Measurements from ENCODE around the gene C7orf25.

Gene C7orf25

DNA sequence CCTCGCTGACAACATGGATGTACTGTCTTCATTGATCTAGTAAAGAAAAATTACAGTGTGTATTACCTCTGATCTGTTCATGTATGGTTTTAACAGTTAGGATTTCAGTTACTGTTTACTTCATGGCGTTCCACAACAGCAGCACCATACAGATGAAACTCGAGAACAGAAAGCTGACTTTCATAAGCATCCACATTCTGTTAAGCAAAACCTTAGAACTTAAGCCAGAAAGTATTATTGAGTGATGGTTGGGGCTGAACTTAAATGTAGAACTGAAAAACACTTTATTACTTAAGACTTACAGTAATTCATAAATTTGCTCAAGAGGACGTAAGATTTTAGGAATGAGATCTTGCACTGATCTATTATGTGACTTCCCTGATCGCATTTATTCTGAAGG, 24.0 kb upstream of the C7orf25 start:
- H3K4me1 ChIP-seq (ENCODE audit: insufficient read depth, insufficient read length): no peaks in the 10 kb centered on the region
- no peaks in the 10 kb centered on the region for H3K9me3 ChIP-seq (ENCODE audit: insufficient read depth, low read length)
- H3K27me3 ChIP-seq (ENCODE audit: insufficient read depth, insufficient read length): no peaks in the 10 kb centered on the region
- no peak overlapping the region for H3K4me3 ChIP-seq (ENCODE audit: insufficient read length, low read depth)
- TF ChIP-seq YY1 (IDR thresholded peaks at IDR 0.05; ENCODE audit: insufficient read depth, insufficient read length): no peak
- no peak for TF ChIP-seq SUZ12 (IDR thresholded peaks at IDR 0.05; ENCODE audit: extremely low read depth, insufficient read depth, insufficient read length)
- no peak for TF ChIP-seq ZNF274 (IDR thresholded peaks at IDR 0.05; ENCODE audit: low read depth, low read length)
- DNase-seq (ENCODE audit: low read depth, low spot score): no peak
- H3K36me3 ChIP-seq (ENCODE audit: insufficient read depth, insufficient read length, low read length): peaks cover 57% of the 10 kb centered on the region
- H3K9ac ChIP-seq (ENCODE audit: insufficient read length, low read depth): no peak overlapping the region

DNA sequence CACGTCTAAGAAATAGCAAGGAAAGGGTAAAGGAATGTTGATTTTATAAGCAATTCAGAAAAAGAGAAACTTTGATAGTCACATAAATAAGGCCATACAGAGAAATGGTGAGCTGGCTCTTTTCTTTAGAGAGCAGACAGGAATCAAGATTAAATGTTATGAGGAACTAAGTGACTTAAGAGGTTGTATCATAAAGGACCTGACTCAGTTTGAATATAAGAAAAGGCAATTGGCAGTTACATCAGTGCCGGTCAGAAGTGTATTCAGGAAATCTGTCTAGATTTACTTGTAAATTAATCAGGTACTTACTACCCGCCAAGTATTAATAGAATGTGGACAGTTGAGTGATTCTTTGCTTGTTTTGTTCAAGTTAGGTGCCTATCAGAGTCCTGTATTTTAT, 22.4 kb upstream of the C7orf25 start:
- H3K27me3 ChIP-seq (ENCODE audit: insufficient read depth, insufficient read length): no peaks in the 10 kb centered on the region
- H3K36me3 ChIP-seq (ENCODE audit: insufficient read depth, insufficient read length, low read length): peaks cover 53% of the 10 kb centered on the region
- DNase-seq (ENCODE audit: low read depth, low spot score): no peak
- H3K4me1 ChIP-seq (ENCODE audit: insufficient read depth, insufficient read length): no peaks in the 10 kb centered on the region
- no peaks in the 10 kb centered on the region for H3K9me3 ChIP-seq (ENCODE audit: insufficient read depth, low read length)
- no peak overlapping the region for H3K4me3 ChIP-seq (ENCODE audit: insufficient read length, low read depth)
- no peak overlapping the region for H3K9ac ChIP-seq (ENCODE audit: insufficient read length, low read depth)
- TF ChIP-seq ZNF274 (IDR thresholded peaks at IDR 0.05; ENCODE audit: low read depth, low read length) (no peak), SUZ12 (IDR thresholded peaks at IDR 0.05; ENCODE audit: extremely low read depth, insufficient read depth, insufficient read length) (no peak), YY1 (IDR thresholded peaks at IDR 0.05; ENCODE audit: insufficient read depth, insufficient read length) (no peak)

DNA sequence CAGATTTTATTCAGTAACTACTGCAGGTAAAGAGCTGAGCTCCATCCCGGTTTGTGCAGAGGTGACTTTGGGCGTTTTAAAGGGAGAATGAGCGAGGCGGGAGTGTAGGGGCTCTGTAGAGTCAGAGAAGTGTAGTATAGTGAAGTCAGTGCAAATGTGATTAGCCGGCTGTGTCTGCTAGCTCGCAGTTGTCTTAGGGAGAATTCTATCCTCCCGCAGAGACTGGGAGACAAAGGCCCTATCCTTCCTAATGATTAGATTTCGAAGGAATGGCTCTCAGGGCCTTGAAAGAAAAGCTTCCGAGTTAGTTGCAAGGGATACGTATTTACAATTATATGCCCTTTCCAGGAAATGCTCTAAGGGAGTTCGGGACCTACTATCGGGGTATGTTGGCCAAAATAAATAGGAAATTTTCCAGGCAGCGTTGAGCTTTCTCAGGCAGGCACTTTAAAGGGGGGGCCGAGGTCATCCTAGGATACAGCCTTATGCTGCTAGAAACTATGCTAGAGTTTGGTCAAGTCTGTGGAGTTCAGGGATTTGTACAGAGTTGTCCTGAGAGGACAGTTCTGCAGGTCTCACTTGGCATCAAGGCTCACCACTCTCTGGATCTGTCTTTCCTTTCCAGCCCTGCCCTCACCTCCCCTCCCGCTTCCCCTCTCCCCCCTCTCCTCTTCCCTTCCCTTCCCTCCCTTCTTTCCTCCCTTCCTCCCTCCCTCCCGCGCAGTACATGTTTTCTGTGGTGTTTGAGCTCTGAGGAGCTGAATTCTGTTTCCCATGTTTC, 21.1 kb upstream of the C7orf25 start:
- no peaks in the 10 kb centered on the region for H3K9me3 ChIP-seq (ENCODE audit: insufficient read depth, low read length)
- H3K4me3 ChIP-seq (ENCODE audit: insufficient read length, low read depth): peak overlapping the region; percentile 96
- H3K4me1 ChIP-seq (ENCODE audit: insufficient read depth, insufficient read length): no peaks in the 10 kb centered on the region
- no peak for TF ChIP-seq YY1 (IDR thresholded peaks at IDR 0.05; ENCODE audit: insufficient read depth, insufficient read length)
- TF ChIP-seq ZNF274 (IDR thresholded peaks at IDR 0.05; ENCODE audit: low read depth, low read length): no peak
- no peak for TF ChIP-seq SUZ12 (IDR thresholded peaks at IDR 0.05; ENCODE audit: extremely low read depth, insufficient read depth, insufficient read length)
- peak overlapping the region; percentile 97 for H3K9ac ChIP-seq (ENCODE audit: insufficient read length, low read depth)
- H3K36me3 ChIP-seq (ENCODE audit: insufficient read depth, insufficient read length, low read length): peaks cover 41% of the 10 kb centered on the region
- no peaks in the 10 kb centered on the region for H3K27me3 ChIP-seq (ENCODE audit: insufficient read depth, insufficient read length)
- no peak for DNase-seq (ENCODE audit: low read depth, low spot score)

DNA sequence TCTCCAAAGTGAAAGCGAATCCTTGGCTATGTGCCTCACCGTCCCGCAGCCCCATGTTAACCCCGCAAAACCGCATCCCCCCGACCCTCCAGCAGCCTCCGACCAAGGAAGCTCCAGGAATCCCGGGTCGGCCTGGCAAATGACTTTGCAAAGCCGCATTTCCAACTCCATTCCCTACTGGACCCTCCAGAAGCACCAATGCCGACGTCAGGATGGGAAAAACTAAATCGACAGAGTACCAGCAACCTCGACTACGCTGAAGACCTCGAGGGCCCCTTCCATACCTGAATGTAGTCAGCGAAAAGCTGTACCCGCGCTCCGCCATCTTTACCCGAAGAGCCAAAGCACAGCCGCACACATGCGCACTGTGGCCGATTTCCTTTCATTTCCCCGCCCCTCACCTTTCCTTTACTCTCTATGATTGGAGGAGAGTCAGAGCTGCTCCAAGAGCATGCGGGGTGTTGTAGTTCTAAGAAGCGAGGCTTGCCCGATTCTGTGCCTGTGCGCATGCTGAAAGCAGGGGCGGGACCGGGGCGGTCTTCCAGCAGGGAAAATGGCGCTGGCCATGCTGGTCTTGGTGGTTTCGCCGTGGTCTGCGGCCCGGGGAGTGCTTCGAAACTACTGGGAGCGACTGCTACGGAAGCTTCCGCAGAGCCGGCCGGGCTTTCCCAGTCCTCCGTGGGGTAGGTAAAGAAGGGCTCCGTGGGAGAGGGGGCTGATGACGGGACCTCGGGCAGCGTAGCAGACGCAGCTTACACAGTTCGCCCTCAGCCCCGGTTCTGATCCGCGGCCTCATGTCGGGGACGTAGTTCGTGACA, 20.2 kb upstream of the C7orf25 start, which contains the start of the genes MRPL32 and PSMA2:
TSS of gene MRPL32 (plus strand) at position 543 of the 818 bp plus-strand sequence. CDS start at position 554, 11 bp downstream.
TSS of gene PSMA2 (minus strand) at position 341 of the 818 bp plus-strand sequence. CDS start at position 325, 16 bp downstream.
- H3K4me1 ChIP-seq (ENCODE audit: insufficient read depth, insufficient read length): peaks cover 2% of the 10 kb centered on the region
- peaks cover 39% of the 10 kb centered on the region for H3K36me3 ChIP-seq (ENCODE audit: insufficient read depth, insufficient read length, low read length)
- H3K4me3 ChIP-seq (ENCODE audit: insufficient read length, low read depth): peak within 1 kb of the TSS; percentile 96
- H3K9ac ChIP-seq (ENCODE audit: insufficient read length, low read depth): peak within 1 kb of the TSS; percentile 97
- no peaks in the 10 kb centered on the region for H3K27me3 ChIP-seq (ENCODE audit: insufficient read depth, insufficient read length)
- H3K9me3 ChIP-seq (ENCODE audit: insufficient read depth, low read length): no peaks in the 10 kb centered on the region
- peak; percentile 98 for DNase-seq (ENCODE audit: low read depth, low spot score)
- TF ChIP-seq ZNF274 (IDR thresholded peaks at IDR 0.05; ENCODE audit: low read depth, low read length): no peak
- peak; percentile 87 for TF ChIP-seq YY1 (IDR thresholded peaks at IDR 0.05; ENCODE audit: insufficient read depth, insufficient read length)
- TF ChIP-seq SUZ12 (IDR thresholded peaks at IDR 0.05; ENCODE audit: extremely low read depth, insufficient read depth, insufficient read length): no peak

DNA sequence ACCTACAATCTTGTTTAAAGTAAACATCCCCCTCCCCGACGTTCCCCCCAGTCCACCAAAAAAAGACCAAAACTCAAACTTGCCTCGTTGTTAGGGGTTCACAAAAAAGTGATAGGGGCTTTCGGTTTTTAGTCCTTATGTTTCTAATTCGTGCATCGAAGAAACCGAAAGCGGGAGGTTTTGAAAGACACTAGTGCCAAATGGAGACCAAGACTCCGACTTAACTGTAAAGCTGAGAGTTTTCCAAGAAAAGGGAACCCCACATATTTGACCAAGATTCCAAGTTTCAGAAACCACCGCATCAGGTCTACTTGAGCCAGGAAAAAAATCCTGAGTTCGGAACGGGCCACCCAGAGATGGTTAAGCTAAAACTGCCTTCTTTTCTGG, 19.6 kb upstream of the C7orf25 start:
- peak overlapping the region; percentile 90 for H3K9ac ChIP-seq (ENCODE audit: insufficient read length, low read depth)
- H3K27me3 ChIP-seq (ENCODE audit: insufficient read depth, insufficient read length): no peaks in the 10 kb centered on the region
- peaks cover 2% of the 10 kb centered on the region for H3K4me1 ChIP-seq (ENCODE audit: insufficient read depth, insufficient read length)
- TF ChIP-seq YY1 (IDR thresholded peaks at IDR 0.05; ENCODE audit: insufficient read depth, insufficient read length) (no peak), SUZ12 (IDR thresholded peaks at IDR 0.05; ENCODE audit: extremely low read depth, insufficient read depth, insufficient read length) (no peak), ZNF274 (IDR thresholded peaks at IDR 0.05; ENCODE audit: low read depth, low read length) (no peak)
- peak overlapping the region; percentile 96 for H3K4me3 ChIP-seq (ENCODE audit: insufficient read length, low read depth)
- DNase-seq (ENCODE audit: low read depth, low spot score): no peak
- peaks cover 40% of the 10 kb centered on the region for H3K36me3 ChIP-seq (ENCODE audit: insufficient read depth, insufficient read length, low read length)
- no peaks in the 10 kb centered on the region for H3K9me3 ChIP-seq (ENCODE audit: insufficient read depth, low read length)

DNA sequence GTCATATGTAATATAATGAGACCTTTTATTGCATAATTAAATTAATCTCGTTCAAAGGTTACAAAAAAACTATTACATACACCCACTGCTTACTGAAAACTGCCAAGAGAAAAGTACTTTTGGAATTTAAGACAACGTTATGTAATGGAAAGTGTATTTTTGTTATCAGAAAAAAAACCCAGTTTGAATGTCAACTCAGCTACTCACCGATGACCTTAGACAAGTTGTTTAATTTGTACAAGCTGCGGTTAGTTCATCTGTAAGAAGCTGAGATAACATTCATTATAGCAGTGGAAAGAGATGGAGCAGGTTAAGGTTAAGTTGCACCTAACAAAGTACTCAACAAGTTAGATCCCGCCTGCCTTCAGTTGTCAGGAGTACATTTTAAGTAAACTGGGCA, 19.0 kb upstream of the C7orf25 start:
- H3K4me1 ChIP-seq (ENCODE audit: insufficient read depth, insufficient read length): peaks cover 2% of the 10 kb centered on the region

DNA sequence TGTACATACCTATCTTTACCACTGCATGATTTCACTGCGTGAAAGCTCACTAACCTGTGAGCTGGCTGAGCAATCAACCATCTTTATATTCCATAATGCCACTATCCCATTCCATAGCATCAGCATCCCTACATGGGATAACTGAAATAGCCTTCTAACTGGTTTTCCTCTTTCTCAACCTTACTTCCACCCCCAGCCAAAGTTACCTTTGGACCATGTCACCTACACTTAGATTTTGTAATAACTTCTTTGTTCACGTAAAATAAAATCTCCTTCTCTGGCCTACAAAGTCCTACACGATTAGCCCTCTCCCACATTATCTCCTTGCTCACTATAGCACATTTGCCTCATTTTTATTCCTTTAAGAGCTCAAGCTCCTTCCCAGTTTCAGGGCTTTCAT, 17.6 kb upstream of the C7orf25 start:
- no peak overlapping the region for H3K4me3 ChIP-seq (ENCODE audit: insufficient read length, low read depth)
- DNase-seq (ENCODE audit: low read depth, low spot score): no peak
- no peaks in the 10 kb centered on the region for H3K9me3 ChIP-seq (ENCODE audit: insufficient read depth, low read length)
- no peak for TF ChIP-seq SUZ12 (IDR thresholded peaks at IDR 0.05; ENCODE audit: extremely low read depth, insufficient read depth, insufficient read length)
- no peak for TF ChIP-seq YY1 (IDR thresholded peaks at IDR 0.05; ENCODE audit: insufficient read depth, insufficient read length)
- TF ChIP-seq ZNF274 (IDR thresholded peaks at IDR 0.05; ENCODE audit: low read depth, low read length): no peak
- H3K4me1 ChIP-seq (ENCODE audit: insufficient read depth, insufficient read length): peaks cover 2% of the 10 kb centered on the region
- no peaks in the 10 kb centered on the region for H3K27me3 ChIP-seq (ENCODE audit: insufficient read depth, insufficient read length)
- peaks cover 40% of the 10 kb centered on the region for H3K36me3 ChIP-seq (ENCODE audit: insufficient read depth, insufficient read length, low read length)
- H3K9ac ChIP-seq (ENCODE audit: insufficient read length, low read depth): no peak overlapping the region

More for the DNA sequence above, 19.0 kb upstream of the C7orf25 start:
- Histone ChIP-seq H3K36me3 (ENCODE audit: insufficient read depth, insufficient read length, low read length) (peaks cover 40% of the 10 kb centered on the region), H3K4me3 (ENCODE audit: insufficient read length, low read depth) (peak overlapping the region; percentile 96), H3K9me3 (ENCODE audit: insufficient read depth, low read length) (no peaks in the 10 kb centered on the region), H3K9ac (ENCODE audit: insufficient read length, low read depth) (peak overlapping the region; percentile 65), H3K27me3 (ENCODE audit: insufficient read depth, insufficient read length) (no peaks in the 10 kb centered on the region)
- DNase-seq (ENCODE audit: low read depth, low spot score): no peak
- no peak for TF ChIP-seq SUZ12 (IDR thresholded peaks at IDR 0.05; ENCODE audit: extremely low read depth, insufficient read depth, insufficient read length)
- TF ChIP-seq ZNF274 (IDR thresholded peaks at IDR 0.05; ENCODE audit: low read depth, low read length): no peak
- no peak for TF ChIP-seq YY1 (IDR thresholded peaks at IDR 0.05; ENCODE audit: insufficient read depth, insufficient read length)
